DMS53 treated with DMSO at 0.1 percent for 48 hours (cell line): ENCODE data around the gene ADM.
"Not testable (repeated sequence)": the region's sequence is repeated elsewhere in the genome, so short reads cannot be mapped to it uniquely, and the experiment has no call there.

Experiments used
- DNase-seq: peaks from one replicate; lab custom pipeline; 2025; ENCODE audit not compliant: unreplicated experiment; lab: John Stamatoyannopoulos, UW

ADM gene, protein sequence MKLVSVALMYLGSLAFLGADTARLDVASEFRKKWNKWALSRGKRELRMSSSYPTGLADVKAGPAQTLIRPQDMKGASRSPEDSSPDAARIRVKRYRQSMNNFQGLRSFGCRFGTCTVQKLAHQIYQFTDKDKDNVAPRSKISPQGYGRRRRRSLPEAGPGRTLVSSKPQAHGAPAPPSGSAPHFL

GRCh38 chr11:10304495-10305261, at the start of gene ADM:
Gene ADM (plus strand): TSS chr11:10305073. CDS start chr11:10305701, 628 bp downstream.
- DNase-seq, result peak; percentile 93

DNA sequence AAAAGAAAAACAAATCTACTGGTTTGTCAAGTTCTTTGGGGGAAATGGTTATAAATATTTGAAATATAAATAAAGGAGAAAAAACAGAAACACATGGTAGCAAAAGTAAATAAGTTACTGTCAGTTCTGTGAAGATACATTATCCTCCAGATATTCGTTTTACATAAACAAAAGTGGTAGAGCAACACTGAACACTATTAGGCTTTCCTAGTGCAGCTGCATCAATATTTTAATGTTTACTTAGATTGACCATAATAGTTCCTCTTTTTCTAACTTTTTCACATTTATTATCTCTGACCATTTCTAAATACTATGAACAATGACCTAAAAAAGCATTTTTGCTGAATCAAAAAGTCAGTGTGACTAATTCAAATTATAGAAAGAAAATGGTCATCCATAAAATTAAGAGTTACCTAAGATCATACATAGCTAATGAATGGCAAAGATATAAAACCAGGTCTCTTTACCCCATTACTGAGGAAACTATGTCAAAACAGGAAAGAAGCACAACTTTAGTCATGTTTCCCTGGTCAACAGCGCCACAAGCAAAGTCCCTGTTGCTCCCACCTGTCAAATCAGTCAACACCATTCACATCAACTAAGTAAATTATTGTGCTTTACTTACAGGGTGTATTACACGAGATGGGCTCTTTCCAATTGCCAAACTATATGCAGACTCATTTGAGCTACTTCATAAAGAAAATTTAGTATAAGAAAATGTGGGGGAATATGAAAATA, 49.3 kb upstream of the ADM start:
- DNase-seq, result peak; percentile 7

DNA sequence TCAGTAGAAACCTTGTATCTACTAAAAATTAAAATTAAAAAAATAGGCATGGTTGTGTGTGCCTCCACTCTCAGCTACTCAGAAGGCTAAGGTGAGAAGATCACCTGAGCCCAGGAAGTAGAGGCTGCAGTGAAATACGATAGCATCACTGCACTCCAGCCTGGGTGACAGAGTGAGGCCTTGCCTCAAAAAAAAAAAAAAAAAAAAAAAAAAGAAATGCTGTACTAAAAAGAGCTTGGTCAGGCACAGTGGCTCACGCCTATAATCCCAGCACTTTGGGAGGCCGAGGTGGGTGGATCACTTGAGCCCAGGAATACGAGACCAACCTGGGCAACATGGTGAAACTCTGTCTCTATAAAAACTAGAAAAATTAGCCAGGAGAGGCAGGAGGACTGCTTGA, 47.4 kb upstream of the ADM start:
- DNase-seq, result peak; percentile 55

DNA sequence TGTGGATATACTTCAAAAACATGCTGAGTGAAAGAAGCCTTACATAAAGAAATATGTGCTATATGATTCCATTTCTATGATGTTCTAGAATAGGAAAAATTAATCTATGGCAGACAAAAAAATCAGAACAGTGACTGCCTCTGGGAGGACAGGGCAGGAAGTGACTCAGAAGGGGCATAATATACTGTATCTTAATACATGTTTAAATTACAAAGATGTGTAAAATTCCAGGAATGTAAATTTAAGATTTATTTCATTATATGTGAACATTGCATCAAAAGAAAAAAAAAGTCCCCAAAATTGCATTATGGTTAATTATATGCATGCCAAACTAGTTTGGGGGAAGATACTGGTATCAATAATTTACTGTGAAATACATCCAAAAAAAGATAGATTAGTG, 43.1 kb upstream of the ADM start:
- no peak for DNase-seq

DNA sequence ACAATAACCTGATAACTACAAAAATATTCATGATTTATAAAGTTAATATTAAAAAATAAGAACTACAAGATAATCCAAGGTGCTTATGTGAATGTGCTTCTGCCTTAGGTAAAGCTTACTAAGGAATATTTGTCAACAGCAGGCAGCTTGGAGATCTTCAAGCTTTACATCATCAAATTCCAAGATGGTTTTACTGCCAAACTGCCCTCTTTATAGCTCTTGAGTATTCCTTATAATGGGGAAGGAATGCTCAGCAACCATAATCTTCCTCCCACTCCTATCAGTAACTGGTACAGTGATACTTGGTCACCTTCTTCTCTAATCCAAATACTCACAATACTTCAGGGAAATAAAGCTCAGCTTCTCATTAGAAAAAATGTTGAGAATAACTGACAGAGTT, 40.9 kb upstream of the ADM start:
- DNase-seq, result no peak

GRCh38 chr11:10264716-10265115, 40.2 kb upstream of the ADM start:
- not testable (repeated sequence) for DNase-seq

DNA sequence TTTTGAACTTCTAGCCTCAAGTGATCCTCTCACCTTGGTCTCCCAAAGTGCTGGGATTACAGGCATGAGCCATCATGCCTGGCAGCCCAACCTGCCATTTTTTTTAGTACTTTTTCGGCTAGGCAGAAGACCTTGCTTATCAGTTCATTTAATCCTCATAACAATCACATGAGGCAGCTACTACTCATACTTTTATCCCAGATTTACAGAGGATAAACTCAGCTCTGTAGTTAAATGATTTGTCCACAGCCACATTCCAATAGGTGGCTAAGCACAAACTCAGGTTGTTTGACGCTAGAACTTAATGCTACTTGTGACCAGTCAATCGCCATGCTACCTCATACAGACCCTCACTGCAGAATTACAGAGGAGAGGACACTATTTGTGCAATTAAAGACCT, 38.9 kb upstream of the ADM start:
- DNase-seq, result no peak

DNA sequence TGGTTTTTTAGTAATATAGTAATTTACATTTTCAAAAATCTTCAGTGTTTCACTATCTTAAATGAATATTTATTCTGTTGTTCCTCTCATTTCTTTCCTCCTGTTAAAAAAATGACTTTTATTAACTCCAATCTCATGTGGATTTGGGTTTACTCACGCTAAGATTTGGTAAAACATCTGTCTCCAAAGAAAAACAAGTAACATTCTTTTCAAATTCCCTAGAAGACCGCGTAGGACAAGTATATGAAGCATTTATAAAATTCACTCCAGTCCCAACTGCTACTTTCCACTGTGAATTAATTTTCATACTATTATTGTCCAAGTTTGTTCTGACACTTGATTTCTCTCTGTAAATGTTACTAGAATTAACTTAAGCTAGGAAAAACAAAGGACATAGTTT, 37.1 kb upstream of the ADM start:
- no peak for DNase-seq

DNA sequence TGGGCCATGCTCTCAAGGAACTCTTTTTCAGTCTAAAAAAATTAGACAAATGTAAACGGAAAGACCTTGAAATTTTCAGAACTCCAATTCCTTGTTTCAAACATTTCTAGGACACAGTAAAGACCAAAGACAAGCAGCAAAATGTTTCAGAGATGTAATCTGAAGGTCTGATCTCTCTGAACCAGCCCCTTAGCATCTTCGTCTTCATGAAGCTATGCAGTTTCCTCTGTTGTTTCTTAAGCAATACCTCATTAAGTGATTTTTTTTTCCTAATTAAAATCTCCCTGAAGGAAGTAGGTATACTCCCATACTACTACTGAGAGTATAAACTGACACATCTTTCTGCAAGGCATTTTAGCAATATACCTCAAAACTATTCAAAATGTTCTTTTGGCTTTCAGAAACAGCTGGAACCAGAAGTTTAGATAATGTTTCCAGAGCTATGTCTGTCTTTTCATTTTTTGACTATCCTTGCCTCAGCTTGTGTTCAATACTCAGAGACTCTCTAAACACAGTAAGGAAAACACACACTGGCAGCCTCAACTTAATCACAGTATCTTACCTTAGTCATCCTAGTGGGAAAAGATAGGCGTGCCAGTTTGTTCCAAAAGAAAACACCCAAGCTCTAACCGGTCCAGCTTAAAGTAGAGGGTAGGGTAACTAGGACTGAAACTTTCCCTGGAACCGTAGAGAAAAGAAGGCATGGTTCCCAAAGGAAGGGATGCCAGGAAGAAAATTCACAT, 36.0 kb upstream of the ADM start:
- DNase-seq, result no peak

DNA sequence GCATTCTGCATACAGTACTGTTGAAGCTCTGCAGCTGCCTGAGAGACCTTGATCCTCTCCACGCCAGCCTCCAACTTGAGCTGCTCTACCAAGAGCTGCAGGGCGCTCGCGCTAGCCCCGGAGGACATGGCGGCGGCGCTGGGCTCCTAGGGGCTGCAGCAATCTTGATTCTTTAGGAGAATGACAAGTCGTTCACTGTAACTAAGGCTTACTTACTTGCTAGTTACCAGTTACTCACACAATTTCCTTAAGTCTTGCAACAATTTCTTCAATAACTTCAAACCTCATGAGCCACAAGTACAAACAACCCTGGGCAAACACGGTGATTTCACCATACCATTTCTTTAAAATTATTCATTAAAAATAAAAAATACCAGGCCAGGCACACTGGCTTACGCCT, 32.7 kb upstream of the ADM start:
- DNase-seq, result no peak

- DNase-seq, result no peak
Measured at GRCh38 chr11:10273738-10274137, 31.1 kb upstream of the ADM start.

DNA sequence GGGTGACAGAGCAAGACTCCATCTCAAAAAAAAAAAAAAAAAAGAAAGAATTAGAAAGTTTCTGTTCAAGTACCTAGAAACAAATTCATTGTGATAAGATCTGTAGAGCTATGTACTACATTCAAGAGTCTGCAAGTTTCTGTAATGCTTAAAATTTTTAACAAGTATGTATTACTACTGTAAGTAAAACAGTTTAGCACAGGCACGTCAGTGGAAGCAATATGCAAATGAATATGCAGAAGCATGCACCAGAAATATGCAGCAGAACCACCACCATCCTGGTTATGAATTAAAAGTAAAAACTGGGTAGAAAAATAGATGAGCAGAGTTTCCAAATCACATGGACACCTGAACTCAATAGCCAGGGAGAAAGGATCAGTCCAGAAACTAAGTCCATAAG, 30.1 kb upstream of the ADM start:
- no peak for DNase-seq

- no peak for DNase-seq
Measured at GRCh38 chr11:10275714-10276113, 29.2 kb upstream of the ADM start.

GRCh38 chr11:10282117-10282516, 22.8 kb upstream of the ADM start:
- no peak for DNase-seq

DNA sequence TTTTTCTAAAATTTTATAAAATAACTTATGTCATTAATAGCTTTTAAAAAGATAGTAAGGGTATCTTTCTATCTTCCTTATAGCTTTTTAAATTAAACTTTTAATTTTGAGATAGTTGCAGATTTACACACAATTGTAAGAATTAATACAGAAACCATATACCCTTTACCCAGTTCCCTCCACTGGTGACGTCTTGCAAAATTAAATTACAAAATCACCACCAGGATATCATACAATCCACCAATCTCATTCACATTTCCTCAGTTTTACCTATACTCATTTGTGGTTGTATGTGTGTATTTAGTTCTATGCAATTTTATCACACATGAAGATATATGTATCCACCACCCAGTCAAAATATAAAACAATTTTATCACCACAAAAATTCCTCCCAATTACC, 20.9 kb upstream of the ADM start:
- no peak for DNase-seq

DNA sequence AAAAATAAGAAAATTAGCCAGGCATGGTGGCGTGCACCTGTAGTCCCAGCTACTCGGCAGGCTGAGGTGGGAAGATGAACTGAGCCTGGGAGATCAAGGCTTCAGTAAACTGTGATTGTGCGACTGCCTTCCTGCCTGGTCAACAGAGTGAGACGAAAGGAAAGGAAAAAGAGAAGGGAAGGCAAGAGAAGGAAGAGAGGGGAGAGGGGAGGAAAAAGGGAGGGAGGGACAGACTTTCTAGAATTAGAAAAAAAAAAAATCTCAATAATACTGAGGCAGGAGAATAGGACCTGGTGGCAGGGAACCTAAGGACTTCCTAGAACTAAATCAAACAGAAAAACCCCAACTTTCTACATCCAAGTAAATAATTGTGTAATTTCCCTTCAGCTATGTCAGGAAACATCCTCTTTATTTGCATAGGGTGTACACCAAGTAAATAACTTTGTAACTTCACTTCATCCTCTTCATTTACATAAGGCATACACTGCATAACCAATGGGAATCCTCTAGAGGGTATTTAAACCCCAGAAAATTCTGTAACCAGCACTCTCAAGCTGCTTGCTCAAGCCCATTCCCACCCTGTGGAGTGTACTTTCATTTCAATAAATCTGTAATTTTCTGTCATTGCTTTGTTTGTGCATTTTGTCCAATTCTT, 19.6 kb upstream of the ADM start:
- DNase-seq, result no peak

DNA sequence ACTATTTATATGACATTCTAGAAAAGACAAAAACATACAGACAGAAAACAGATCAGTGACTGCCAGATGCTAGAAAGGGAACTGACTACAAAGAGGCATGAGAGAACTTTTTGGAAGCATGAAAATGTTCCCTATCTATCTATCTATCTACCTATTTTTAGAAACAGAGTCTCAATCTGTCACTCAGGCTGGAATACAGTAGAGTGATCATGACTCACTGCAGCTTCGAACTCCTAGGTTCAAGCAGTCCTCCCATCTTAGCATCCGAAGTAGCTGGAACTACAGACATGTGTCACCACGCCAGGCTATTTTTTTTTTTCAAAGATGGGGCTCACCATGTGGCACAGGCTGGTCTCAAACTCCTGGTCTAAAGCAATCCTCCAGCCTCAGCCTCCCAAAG, 17.7 kb upstream of the ADM start:
- DNase-seq, result no peak

DNA sequence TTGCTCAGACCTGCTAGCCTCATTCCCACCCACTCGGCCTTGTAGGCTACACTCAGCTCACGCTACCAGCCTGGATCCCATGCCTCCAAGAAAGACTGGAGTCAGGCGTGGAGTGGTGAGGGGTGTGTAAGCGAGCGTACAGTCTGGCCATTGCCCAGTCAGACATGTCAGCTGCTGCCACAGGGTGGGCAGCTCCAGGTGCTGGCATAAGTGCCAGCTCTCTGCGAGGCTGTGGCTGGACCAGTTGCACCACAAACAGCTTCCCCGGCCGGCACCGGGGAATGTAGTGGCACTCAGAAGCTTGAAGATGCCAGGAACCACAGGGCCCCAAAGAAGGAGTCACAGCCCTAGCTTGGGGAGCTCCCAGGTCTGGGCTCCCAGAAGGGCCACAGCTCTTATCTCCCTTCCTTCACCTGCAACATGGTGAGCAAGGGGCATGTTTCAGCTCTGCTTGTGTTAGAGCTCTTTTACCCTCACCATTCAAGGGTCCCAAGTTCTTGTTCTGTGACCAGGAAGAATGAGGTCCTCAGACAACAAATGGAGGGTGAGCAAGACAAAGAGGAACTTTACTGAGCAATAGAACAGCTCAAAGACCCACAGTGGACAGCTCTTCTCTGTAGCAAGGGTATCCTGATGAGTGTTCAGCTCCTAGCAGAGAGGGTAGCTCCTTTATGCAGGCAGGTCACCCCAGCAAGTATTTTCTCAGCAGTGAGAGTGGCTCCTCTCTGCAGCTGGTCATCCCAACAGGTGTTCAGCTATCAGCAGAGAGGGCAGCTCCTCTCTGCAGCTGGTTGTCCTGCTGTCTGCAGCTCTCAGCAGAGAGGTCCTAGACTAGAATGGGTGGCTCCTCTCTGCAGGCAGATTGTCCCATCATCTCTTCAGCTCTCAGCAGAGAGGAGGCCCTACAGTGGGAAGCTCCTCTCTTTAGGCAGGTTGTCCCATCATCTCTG, 16.8 kb upstream of the ADM start:
- no peak for DNase-seq

DNA sequence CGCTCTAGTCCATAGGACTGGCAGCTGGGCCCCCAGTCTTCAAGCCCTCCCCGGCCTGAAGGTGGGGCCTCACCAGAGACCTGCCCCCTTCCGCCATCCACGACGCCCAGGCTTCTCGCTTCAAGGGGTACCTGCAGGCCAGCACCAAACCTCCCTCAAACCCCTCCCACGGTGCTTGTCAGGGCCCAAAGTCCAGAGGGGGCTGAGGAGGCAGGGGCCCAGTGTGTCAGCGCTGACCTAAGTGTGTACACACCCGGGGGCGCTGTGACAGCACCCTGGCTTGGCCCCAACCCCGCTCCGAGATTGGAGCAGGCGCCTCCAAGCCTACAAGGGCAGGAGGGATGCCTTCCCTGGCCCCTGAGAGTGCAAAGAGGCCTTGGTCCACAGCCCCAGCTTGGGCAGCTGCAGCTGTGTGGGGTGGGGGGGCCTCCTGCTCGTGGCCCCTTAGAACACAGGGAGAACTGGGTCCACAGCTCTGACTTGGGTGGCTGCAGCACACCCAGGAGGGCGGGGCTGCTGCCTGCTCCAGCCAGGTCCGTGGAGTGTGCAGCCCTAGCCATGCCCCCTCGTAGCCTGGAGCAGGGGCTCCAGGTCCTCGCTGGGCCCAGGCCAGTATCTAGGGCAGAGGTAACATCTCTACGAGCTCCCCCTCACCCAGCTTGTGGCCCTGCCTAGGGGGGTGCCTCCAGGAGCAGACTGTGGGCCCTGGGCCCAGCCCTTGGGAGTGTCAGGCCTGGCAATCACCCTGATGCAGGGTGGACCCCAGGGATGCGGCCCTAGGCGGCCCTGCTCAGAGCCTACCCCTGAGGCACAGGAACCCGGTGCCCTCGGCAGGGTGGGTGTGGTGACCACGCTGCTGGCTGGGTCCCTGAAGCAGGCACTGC, 15.8 kb upstream of the ADM start:
- DNase-seq, result no peak
